ENCODE measurements around the gene CADM2.

DNA sequence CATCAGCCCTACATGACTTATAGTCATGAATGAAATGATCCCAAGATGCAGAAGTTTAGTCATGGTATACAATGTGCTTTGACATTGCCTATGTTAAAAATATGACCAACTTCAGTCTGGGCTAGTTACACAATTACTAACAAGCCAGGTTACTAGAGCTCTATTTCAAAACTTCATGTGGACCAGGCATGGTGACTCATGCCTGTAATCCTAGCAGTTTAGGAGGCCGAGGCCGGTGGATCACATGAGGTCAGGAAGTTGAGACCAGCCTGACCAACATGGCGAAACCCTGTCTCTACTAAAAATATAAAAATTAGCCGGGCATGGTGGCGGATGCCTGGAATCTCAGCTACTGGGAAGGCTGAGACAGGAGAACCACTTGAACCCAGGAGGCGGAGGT is 613.0 kb downstream of the CADM2 start:
- TF ChIP-seq, protein P1, sequence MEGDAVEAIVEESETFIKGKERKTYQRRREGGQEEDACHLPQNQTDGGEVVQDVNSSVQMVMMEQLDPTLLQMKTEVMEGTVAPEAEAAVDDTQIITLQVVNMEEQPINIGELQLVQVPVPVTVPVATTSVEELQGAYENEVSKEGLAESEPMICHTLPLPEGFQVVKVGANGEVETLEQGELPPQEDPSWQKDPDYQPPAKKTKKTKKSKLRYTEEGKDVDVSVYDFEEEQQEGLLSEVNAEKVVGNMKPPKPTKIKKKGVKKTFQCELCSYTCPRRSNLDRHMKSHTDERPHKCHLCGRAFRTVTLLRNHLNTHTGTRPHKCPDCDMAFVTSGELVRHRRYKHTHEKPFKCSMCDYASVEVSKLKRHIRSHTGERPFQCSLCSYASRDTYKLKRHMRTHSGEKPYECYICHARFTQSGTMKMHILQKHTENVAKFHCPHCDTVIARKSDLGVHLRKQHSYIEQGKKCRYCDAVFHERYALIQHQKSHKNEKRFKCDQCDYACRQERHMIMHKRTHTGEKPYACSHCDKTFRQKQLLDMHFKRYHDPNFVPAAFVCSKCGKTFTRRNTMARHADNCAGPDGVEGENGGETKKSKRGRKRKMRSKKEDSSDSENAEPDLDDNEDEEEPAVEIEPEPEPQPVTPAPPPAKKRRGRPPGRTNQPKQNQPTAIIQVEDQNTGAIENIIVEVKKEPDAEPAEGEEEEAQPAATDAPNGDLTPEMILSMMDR (IDR thresholded peaks at IDR 0.05; ENCODE audit: poor library complexity, severe bottlenecking): no peak
- TF ChIP-seq POLR2AphosphoS5 (IDR thresholded peaks at IDR 0.05) (no peak), EP300 (conservative IDR thresholded peaks at IDR 0.05; ENCODE audit: poor library complexity, severe bottlenecking) (no peak), RAD21 (conservative IDR thresholded peaks at IDR 0.05) (no peak), EZH2 (IDR thresholded peaks at IDR 0.05; ENCODE audit: borderline replicate concordance, insufficient read depth, low read length, poor library complexity, severe bottlenecking) (no peak), TAF1 (IDR thresholded peaks at IDR 0.05; ENCODE audit: low read depth) (no peak), MXI1 (conservative IDR thresholded peaks at IDR 0.05; ENCODE audit: poor library complexity, severe bottlenecking) (no peak)
- TF ChIP-seq, protein P2, sequence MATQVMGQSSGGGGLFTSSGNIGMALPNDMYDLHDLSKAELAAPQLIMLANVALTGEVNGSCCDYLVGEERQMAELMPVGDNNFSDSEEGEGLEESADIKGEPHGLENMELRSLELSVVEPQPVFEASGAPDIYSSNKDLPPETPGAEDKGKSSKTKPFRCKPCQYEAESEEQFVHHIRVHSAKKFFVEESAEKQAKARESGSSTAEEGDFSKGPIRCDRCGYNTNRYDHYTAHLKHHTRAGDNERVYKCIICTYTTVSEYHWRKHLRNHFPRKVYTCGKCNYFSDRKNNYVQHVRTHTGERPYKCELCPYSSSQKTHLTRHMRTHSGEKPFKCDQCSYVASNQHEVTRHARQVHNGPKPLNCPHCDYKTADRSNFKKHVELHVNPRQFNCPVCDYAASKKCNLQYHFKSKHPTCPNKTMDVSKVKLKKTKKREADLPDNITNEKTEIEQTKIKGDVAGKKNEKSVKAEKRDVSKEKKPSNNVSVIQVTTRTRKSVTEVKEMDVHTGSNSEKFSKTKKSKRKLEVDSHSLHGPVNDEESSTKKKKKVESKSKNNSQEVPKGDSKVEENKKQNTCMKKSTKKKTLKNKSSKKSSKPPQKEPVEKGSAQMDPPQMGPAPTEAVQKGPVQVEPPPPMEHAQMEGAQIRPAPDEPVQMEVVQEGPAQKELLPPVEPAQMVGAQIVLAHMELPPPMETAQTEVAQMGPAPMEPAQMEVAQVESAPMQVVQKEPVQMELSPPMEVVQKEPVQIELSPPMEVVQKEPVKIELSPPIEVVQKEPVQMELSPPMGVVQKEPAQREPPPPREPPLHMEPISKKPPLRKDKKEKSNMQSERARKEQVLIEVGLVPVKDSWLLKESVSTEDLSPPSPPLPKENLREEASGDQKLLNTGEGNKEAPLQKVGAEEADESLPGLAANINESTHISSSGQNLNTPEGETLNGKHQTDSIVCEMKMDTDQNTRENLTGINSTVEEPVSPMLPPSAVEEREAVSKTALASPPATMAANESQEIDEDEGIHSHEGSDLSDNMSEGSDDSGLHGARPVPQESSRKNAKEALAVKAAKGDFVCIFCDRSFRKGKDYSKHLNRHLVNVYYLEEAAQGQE (IDR thresholded peaks at IDR 0.05; ENCODE audit: borderline replicate concordance): no peak

Data from neural cell (in vitro differentiated cells).